Liver (tissue), 9 donors: ENCODE results near the gene CHRNA9. TPM values are rescaled to one million over a fixed set of nuclear protein-coding genes. Genes with fewer than 3 reads are reported as not detected.

ENCODE experiments used
- DNase-seq: peaks from one replicate; pipeline ENCODE4 v3.0.0-alpha.2; 2017; ENCODE audit warnings: low spot score
- H3K27ac ChIP-seq, 2 donors: one replicate each; pipeline ENCODE4 v1.7.0; 2013; ENCODE audit warnings: inconsistent platforms in 2 of 2, low read length in 2 of 2, control low read depth in 1 of 2, low read depth in 1 of 2, mild to moderate bottlenecking in 1 of 2
- H3K27me3 ChIP-seq, 4 donors: one replicate each; pipeline versions ENCODE4 v1.6.1 to v1.7.0; 2013; ENCODE audit warnings: low read length in 3 of 4, inconsistent platforms in 1 of 4, mild to moderate bottlenecking in 1 of 4, moderate library complexity in 1 of 4; ENCODE audit not compliant: control insufficient read depth in 4 of 4, insufficient read depth in 4 of 4
- H3K36me3 ChIP-seq, 4 donors: one replicate each; pipeline versions ENCODE4 v1.6.1 to v1.7.0; 2013; ENCODE audit warnings: low read length in 3 of 4, mild to moderate bottlenecking in 3 of 4, low read depth in 1 of 4, moderate library complexity in 1 of 4; ENCODE audit not compliant: control insufficient read depth in 4 of 4, insufficient read depth in 3 of 4
- H3K4me1 ChIP-seq, 4 donors: one replicate each; pipeline versions ENCODE4 v1.6.1 to v1.7.0; 2013; ENCODE audit warnings: low read length in 3 of 4, mild to moderate bottlenecking in 3 of 4, moderate library complexity in 1 of 4; ENCODE audit not compliant: control insufficient read depth in 4 of 4, insufficient read depth in 4 of 4
- H3K4me3 ChIP-seq, 3 donors: one replicate each; pipeline versions ENCODE4 v1.6.1 to v1.7.0; 2013; ENCODE audit warnings: low read length in 3 of 3, control low read depth in 1 of 3, low read depth in 1 of 3, mild to moderate bottlenecking in 1 of 3
- H3K9ac ChIP-seq, 2 donors: one replicate each; pipeline ENCODE4 v1.7.0; 2013; ENCODE audit warnings: low read length in 2 of 2, mild to moderate bottlenecking in 2 of 2, moderate library complexity in 2 of 2, control low read depth in 1 of 2, low read depth in 1 of 2
- H3K9me3 ChIP-seq, 4 donors: one replicate each; pipeline versions ENCODE4 v1.6.1 to v1.7.0; 2013; ENCODE audit warnings: low read length in 3 of 4; ENCODE audit not compliant: control insufficient read depth in 4 of 4
- ATF3 ChIP-seq: IDR thresholded peaks from 2 replicates; pipeline ENCODE4 v1.6.1; 2016; ENCODE audit warnings: antibody characterized with exemption
- CTCF ChIP-seq: fragments of 150-350 bp; IDR thresholded peaks from 2 replicates; pipeline ENCODE4 v1.5.1; 2017; ENCODE audit warnings: improper control_type of control experiment, low read depth, low read length; ENCODE audit not compliant: missing input control
- EGR1 ChIP-seq, 2 donors: IDR thresholded peaks; 2 replicates each; pipeline ENCODE4 v1.6.1; 2016 to 2018; ENCODE audit warnings: antibody characterized with exemption in 2 of 2, low read depth in 2 of 2
- FOXA1 ChIP-seq: IDR thresholded peaks from 2 replicates; pipeline ENCODE4 v1.6.1; 2016; ENCODE audit warnings: antibody characterized with exemption
- FOXA2 ChIP-seq: IDR thresholded peaks from 2 replicates; pipeline ENCODE4 v1.6.1; 2016; ENCODE audit warnings: antibody characterized with exemption
- HNF4A ChIP-seq, 2 donors: conservative IDR thresholded peaks; 2 replicates each; pipeline ENCODE4 v1.6.1; 2016; ENCODE audit warnings: antibody characterized with exemption in 2 of 2, mild to moderate bottlenecking in 2 of 2
- HNF4G ChIP-seq: IDR thresholded peaks from 2 replicates; pipeline ENCODE4 v1.6.1; 2016; ENCODE audit warnings: antibody characterized with exemption
- JUND ChIP-seq, 2 donors: IDR thresholded peaks; 2 replicates each; pipeline ENCODE4 v1.6.1; 2016; ENCODE audit warnings: antibody characterized with exemption in 2 of 2
- NR2F2 ChIP-seq: IDR thresholded peaks from 2 replicates; pipeline ENCODE4 v1.6.1; 2016; ENCODE audit warnings: antibody characterized with exemption
- RAD21 ChIP-seq, 2 donors: IDR thresholded peaks; 2 replicates each; pipeline ENCODE4 v1.6.1; 2016; ENCODE audit warnings: antibody characterized with exemption in 2 of 2, mild to moderate bottlenecking in 2 of 2
- REST ChIP-seq: IDR thresholded peaks from 2 replicates; pipeline ENCODE4 v1.6.1; 2016; ENCODE audit warnings: antibody characterized with exemption, mild to moderate bottlenecking
- RXRA ChIP-seq, 2 donors: IDR thresholded peaks; 2 replicates each; pipeline ENCODE4 v1.6.1; 2017 to 2018; ENCODE audit warnings: antibody characterized with exemption in 2 of 2, mild to moderate bottlenecking in 1 of 2
- SP1 ChIP-seq: IDR thresholded peaks from 2 replicates; pipeline ENCODE4 v1.6.1; 2018; ENCODE audit warnings: antibody characterized with exemption, mild to moderate bottlenecking
- TAF1 ChIP-seq: conservative IDR thresholded peaks from 2 replicates; pipeline ENCODE4 v1.6.1; 2016; ENCODE audit warnings: antibody characterized with exemption, mild to moderate bottlenecking
- YY1 ChIP-seq: IDR thresholded peaks from 2 replicates; pipeline ENCODE4 v1.6.1; 2016; ENCODE audit warnings: antibody characterized with exemption, mild to moderate bottlenecking
- ZBTB33 ChIP-seq: IDR thresholded peaks from 2 replicates; pipeline ENCODE4 v1.6.1; 2016; ENCODE audit warnings: antibody characterized with exemption
- WGBS: extraction: QIAGEN DNeasy Blood & Tissue Kit; methylation state at CpG from one replicate; pipeline ENCODE4 v1.1.7; 2013; 5-methylcytosine and 5-hydroxymethylcytosine counted together
- polyA plus RNA-seq, 2 donors: library from polyadenylated mRNA; stranded (reverse) in 1 of 2; unstranded in 1 of 2; fragments of 200-250 nt in 1 of 2; fragments of >200 nt in 1 of 2; fragmentation: Nextera tagmentation in 1 of 2; extraction: Ambion mirVana in 1 of 2; gene quantifications; one replicate each; pipeline versions ENCODE4 v1.2.1 to v1.2.3, GENCODE V29; 2013 to 2015
- total RNA-seq, 2 donors: library from RNA; depleted of rRNA; stranded (reverse); fragments of >200 nt; gene quantifications; one replicate each; pipeline ENCODE4 v1.2.3, GENCODE V29; 2014
- donor health status: healthy.
- donor health status: healthy.
- donor health status: healthy.
- donor health status: healthy.
- donor health status: healthy.

The CHRNA9 gene
- total and polyA plus RNA-seq, 4 donors, result not detected

- WGBS, result 70% methylated on average over 9 of the region's 9 CpGs
- no peaks in the 10 kb centered on the region for H3K36me3 ChIP-seq
- no peak for TF ChIP-seq ZBTB33
- TF ChIP-seq SP1, result no peak
- no peak for TF ChIP-seq YY1
- no peak for TF ChIP-seq NR2F2
- H3K9ac ChIP-seq, result no peak overlapping the region
- no peaks in the 10 kb centered on the region for H3K9me3 ChIP-seq
- no peaks in the 10 kb centered on the region for H3K4me1 ChIP-seq
- H3K27me3 ChIP-seq, result no peaks in the 10 kb centered on the region
- DNase-seq, result no peak
- no peak overlapping the region for H3K27ac ChIP-seq
- no peak overlapping the region for H3K4me3 ChIP-seq
Observed at GRCh38 chr4:40337051-40337450, 1.9 kb downstream of the CHRNA9 start.

GRCh38 chr4:40337523-40337922, 2.4 kb downstream of the CHRNA9 start:
- Histone ChIP-seq H3K27ac (no peak overlapping the region), H3K9ac (no peak overlapping the region), H3K4me3 (no peak overlapping the region), H3K27me3 (no peaks in the 10 kb centered on the region), H3K36me3 (no peaks in the 10 kb centered on the region), H3K9me3 (no peaks in the 10 kb centered on the region), H3K4me1 (no peaks in the 10 kb centered on the region)
- 92% methylated on average over 2 of the region's 2 CpGs for WGBS
- TF ChIP-seq TAF1 (no peak), CTCF (no peak), SP1 (no peak), YY1 (no peak), ZBTB33 (no peak), RAD21 (IDR thresholded peaks at IDR 0.05) (no peak), FOXA2 (no peak), ATF3 (no peak), NR2F2 (no peak), FOXA1 (no peak), EGR1 (IDR thresholded peaks at IDR 0.05; ENCODE audit: low read depth in 2 of 2) (no peak), JUND (IDR thresholded peaks at IDR 0.05) (no peak), REST (no peak), RXRA (IDR thresholded peaks at IDR 0.05) (no peak), HNF4A (conservative IDR thresholded peaks at IDR 0.05) (no peak), HNF4G (no peak)
- DNase-seq, result no peak
